Measurements from ENCODE around the gene ZMYND19. TPM values are rescaled to one million over a fixed set of nuclear protein-coding genes. Genes with fewer than 3 reads are reported as not detected.

The ZMYND19 gene
- total and polyA plus RNA-seq, 2 of the 8 experiments (the other 6 are each of a cell fraction or from before 2014, with no cell fraction given) = 42.4 to 58.7 TPM

DNA sequence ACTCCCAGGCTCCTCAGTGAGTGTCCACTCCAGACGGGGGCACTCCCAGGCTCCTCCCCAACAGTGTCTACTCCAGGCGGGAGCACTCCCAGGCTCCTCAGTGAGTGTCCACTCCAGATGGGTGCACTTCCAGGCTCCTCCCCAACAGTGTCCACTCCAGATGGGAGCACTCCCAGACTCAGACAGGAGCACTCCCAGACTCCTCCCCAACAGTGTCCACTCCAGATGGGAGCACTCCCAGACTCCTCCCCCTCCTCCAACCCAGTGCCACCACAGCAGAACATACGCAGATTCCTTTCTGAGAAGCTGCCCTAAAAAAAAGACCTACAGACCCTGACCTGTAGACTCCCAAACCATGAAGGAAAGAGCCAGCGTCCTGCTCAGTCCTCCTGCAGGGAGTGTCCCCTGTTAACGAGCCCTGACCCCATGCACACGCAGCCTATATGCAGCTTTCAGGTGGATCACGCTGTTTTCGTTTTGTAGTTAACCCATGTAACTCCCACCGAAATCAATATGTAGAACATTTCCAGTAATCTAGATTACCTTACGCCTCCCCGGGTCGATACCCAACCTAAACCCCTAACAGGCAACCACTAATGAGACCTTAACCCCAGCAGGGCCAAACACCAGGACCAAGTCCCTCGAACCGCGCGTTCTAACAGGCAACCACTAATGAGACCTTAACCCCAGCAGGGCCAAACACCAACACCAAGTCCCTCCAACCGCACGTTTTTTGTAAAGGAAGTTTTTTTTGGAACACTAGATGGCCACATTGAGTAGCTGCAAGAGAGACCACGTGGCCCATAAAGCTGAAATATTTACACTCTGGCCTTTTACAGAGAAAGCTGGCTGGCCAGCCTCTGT, 55.8 kb downstream of the ZMYND19 start:
- no peak overlapping the region for H3K27ac ChIP-seq (ENCODE audit: low read depth, low read length)

More for the DNA sequence above, 55.8 kb downstream of the ZMYND19 start:
- no peak overlapping the region for H4K8ac ChIP-seq (ENCODE audit: extremely low read depth, insufficient read depth, low read length)
- no peak overlapping the region for H2AK5ac ChIP-seq (ENCODE audit: low read depth, low read length)
- no peak overlapping the region for H2BK5ac ChIP-seq (ENCODE audit: low read depth, low read length)
- H3K4me3 ChIP-seq (ENCODE audit: extremely low read depth in 1 of 4, insufficient read depth in 2 of 4, low read depth in 3 of 4, low read length in 4 of 4) = no peak overlapping the region
- no peak overlapping the region for H3K4me2 ChIP-seq (ENCODE audit: insufficient read depth in 1 of 2, low read depth in 2 of 2, low read length in 2 of 2)
- no peaks in the 10 kb centered on the region for H3K79me2 ChIP-seq (ENCODE audit: control insufficient read depth in 1 of 2, insufficient read depth in 2 of 2, low read length in 2 of 2)
- no peak overlapping the region for H4K91ac ChIP-seq (replicated peaks; ENCODE audit: insufficient read length, low read length)
- no peak for DNase-seq (ENCODE audit: low read depth in 1 of 2, low spot score in 2 of 2)
- ChIA-PET CTCF (ENCODE audit: partially characterized antibody) (interaction anchor here (0.7 to 1.8 kb wide), 13 partner anchors 8 to 741 kb away, joined by 3 to 13 read pairs (median 4); partner anchors contain the start of gene MRPL41), POLR2A (ENCODE audit: partially characterized antibody) (interaction anchor here (0.6 to 0.7 kb wide), 3 partner anchors 16 to 45 kb away, joined by 3 read pairs; partner anchors contain the start of genes MRPL41 and PNPLA7)
- no peaks in the 10 kb centered on the region for H3K79me1 ChIP-seq (ENCODE audit: low read depth, low read length)
- H3K27me3 ChIP-seq (replicated peaks in 1 of 4; ENCODE audit: control insufficient read depth in 3 of 4, extremely low read depth in 1 of 4, insufficient read depth in 3 of 4, low read length in 3 of 4) = no peaks in the 10 kb centered on the region
- no peak overlapping the region for H2BK12ac ChIP-seq (ENCODE audit: low read depth, low read length)
- no peak overlapping the region for H3K23ac ChIP-seq (ENCODE audit: insufficient read length)
- H2BK120ac ChIP-seq (replicated peaks; ENCODE audit: low read depth, low read length) = no peak overlapping the region
- no peaks in the 10 kb centered on the region; a peak in 2 of 7 replicates for H3K4me1 ChIP-seq (replicated peaks in 1 of 4; ENCODE audit: control insufficient read depth in 3 of 4, insufficient read depth in 4 of 4, low read length in 3 of 4)
- no peaks in the 10 kb centered on the region for H3K36me3 ChIP-seq (ENCODE audit: control insufficient read depth in 2 of 4, insufficient read depth in 4 of 4, low read length in 3 of 4)
- H4K5ac ChIP-seq (ENCODE audit: insufficient read length, low read depth, low read length) = no peak overlapping the region
- 74% methylated on average over 19 of the region's 19 CpGs; no CpG with 5 or more reads in 1 of the 2 experiments for WGBS, 2 experiments (ENCODE audit: extremely low coverage in 1 of 2, insufficient coverage in 1 of 2, insufficient read length in 1 of 2, insufficient replicate concordance in 2 of 2, low coverage in 1 of 2, low lambda C conversion rate in 2 of 2, missing lambda C conversion rate in 1 of 2)
- H3K56ac ChIP-seq (replicated peaks; ENCODE audit: insufficient read length, low read depth, low read length) = no peak overlapping the region
- no peak overlapping the region for H3K14ac ChIP-seq (ENCODE audit: insufficient read length)
- no peak overlapping the region for H2BK15ac ChIP-seq (ENCODE audit: low read length)
- no peak overlapping the region for H3K18ac ChIP-seq (ENCODE audit: extremely low read depth, low read length)
- peak overlapping the region; percentile 96 for H2AFZ ChIP-seq (ENCODE audit: low read length)
- no peak overlapping the region for H2BK20ac ChIP-seq (ENCODE audit: low read length)
- peak; percentile 39 for FAIRE-seq
- no peak overlapping the region for H3K9ac ChIP-seq (replicated peaks in 1 of 4; ENCODE audit: extremely low read depth in 1 of 4, low read depth in 3 of 4, low read length in 3 of 4)
- peaks cover 0 to 2% of the 10 kb centered on the region in 2 experiments; a peak in 1 of 4 replicates for H3K9me3 ChIP-seq (ENCODE audit: insufficient read depth in 2 of 2, low read depth in 1 of 2, low read length in 1 of 2)
- H4K20me1 ChIP-seq (replicated peaks in 1 of 2; ENCODE audit: control insufficient read depth in 1 of 2, insufficient read depth in 2 of 2, low read length in 2 of 2) = no peaks in the 10 kb centered on the region
- H3K4ac ChIP-seq (replicated peaks; ENCODE audit: insufficient read length, low read depth, low read length) = no peak overlapping the region
- no peaks in the 10 kb centered on the region for H3K23me2 ChIP-seq (ENCODE audit: low read depth, low read length)

Measured in H1 (cell line).